H1 (cell line): Measurements from ENCODE around the gene ANKS1A. TPM values are rescaled to one million over a fixed set of nuclear protein-coding genes. Genes with fewer than 3 reads are reported as not detected.

Experiments
- CTCF ChIA-PET: fragments of 300-600 bp; sonication (Branson Sonifier 250); formaldehyde crosslinking; loops from one replicate; lab custom pipeline; 2021; ENCODE audit not compliant: partially characterized antibody; lab: Charles Lee
- POLR2A ChIA-PET: fragments of 300-600 bp; sonication (Branson Sonifier 250); formaldehyde crosslinking; loops from one replicate; lab custom pipeline; 2021; ENCODE audit warnings: inconsistent platforms; ENCODE audit not compliant: partially characterized antibody; lab: Charles Lee
- DNase-seq, 2 experiments: peaks; one replicate each; pipeline versions ENCODE4 v3.0.0 to v3.0.0-alpha.2; 2010 to 2022; ENCODE audit warnings: low spot score in 2 of 2, low read depth in 1 of 2, mixed read lengths in 1 of 2
- FAIRE-seq: peaks from 2 replicates; lab custom pipeline; 2011; peaks lifted over from hg19 to GRCh38; lab: Jason Lieb, UNC
- H2AFZ ChIP-seq: 2 replicates; pipeline ENCODE4 v1.8.1; 2012; ENCODE audit warnings: low read length, inconsistent platforms
- H2AK5ac ChIP-seq: 2 replicates; pipeline ENCODE4 v1.6.1; 2013; ENCODE audit warnings: low read depth, low read length
- H2BK120ac ChIP-seq: replicated peaks from 2 replicates; pipeline ENCODE3; 2013; ENCODE audit warnings: low read depth, low read length, inconsistent platforms
- H2BK12ac ChIP-seq: 2 replicates; pipeline ENCODE4 v1.6.1; 2013; ENCODE audit warnings: low read depth, low read length
- H2BK15ac ChIP-seq: 2 replicates; pipeline ENCODE4 v1.6.1; 2013; ENCODE audit warnings: low read length
- H2BK20ac ChIP-seq: 2 replicates; pipeline ENCODE4 v1.6.1; 2013; ENCODE audit warnings: low read length
- H2BK5ac ChIP-seq: 2 replicates; pipeline ENCODE4 v1.6.1; 2013; ENCODE audit warnings: low read depth, low read length
- H3K14ac ChIP-seq: 2 replicates; pipeline ENCODE4 v1.6.1; 2013; ENCODE audit warnings: inconsistent platforms; ENCODE audit not compliant: insufficient read length
- H3K18ac ChIP-seq: 2 replicates; pipeline ENCODE4 v1.6.1; 2013; ENCODE audit warnings: low read length; ENCODE audit errors: extremely low read depth
- H3K23ac ChIP-seq: 2 replicates; pipeline ENCODE4 v1.6.1; 2013; ENCODE audit warnings: inconsistent platforms; ENCODE audit not compliant: insufficient read length
- H3K23me2 ChIP-seq: 2 replicates; pipeline ENCODE4 v1.6.1; 2013; ENCODE audit warnings: low read depth, low read length
- H3K27ac ChIP-seq: 2 replicates; pipeline ENCODE4 v1.6.1; 2011; ENCODE audit warnings: low read depth, low read length, inconsistent platforms
- H3K27me3 ChIP-seq, 4 experiments: replicated peaks in 1 of 4; 1 replicate in 1 of 4; 2 replicates in 3 of 4; pipeline versions ENCODE4 v1.6.1 to v1.8.1; 2011 to 2013; ENCODE audit warnings: low read length in 3 of 4, mild to moderate bottlenecking in 3 of 4, inconsistent platforms in 2 of 4, mixed read lengths in 2 of 4, moderate library complexity in 1 of 4; ENCODE audit not compliant: control insufficient read depth in 3 of 4, insufficient read depth in 3 of 4; ENCODE audit errors: extremely low read depth in 1 of 4
- H3K36me3 ChIP-seq, 4 experiments: 2 replicates each; pipeline versions ENCODE4 v1.6.1 to v1.8.1; 2011 to 2013; ENCODE audit warnings: mild to moderate bottlenecking in 4 of 4, low read length in 3 of 4, moderate library complexity in 2 of 4, control low read depth in 1 of 4, inconsistent platforms in 1 of 4; ENCODE audit not compliant: insufficient read depth in 4 of 4, control insufficient read depth in 2 of 4
- H3K4ac ChIP-seq: replicated peaks from 2 replicates; pipeline ENCODE3; 2013; ENCODE audit warnings: low read length, low read depth, mixed read lengths, inconsistent platforms; ENCODE audit not compliant: insufficient read length
- H3K4me1 ChIP-seq, 4 experiments: replicated peaks in 1 of 4; 1 replicate in 1 of 4; 2 replicates in 3 of 4; pipeline versions ENCODE4 v1.6.1 to v1.8.1; 2011 to 2013; ENCODE audit warnings: low read length in 3 of 4, inconsistent platforms in 2 of 4, mixed read lengths in 1 of 4; ENCODE audit not compliant: insufficient read depth in 4 of 4, control insufficient read depth in 3 of 4
- H3K4me2 ChIP-seq, 2 experiments: 2 replicates each; pipeline versions ENCODE4 v1.6.1 to v1.8.1; 2011 to 2013; ENCODE audit warnings: low read depth in 2 of 2, low read length in 2 of 2, control low read depth in 1 of 2, inconsistent platforms in 1 of 2, mild to moderate bottlenecking in 1 of 2; ENCODE audit not compliant: insufficient read depth in 1 of 2
- H3K4me3 ChIP-seq, 4 experiments: fragments of 200-600, 300-600 bp in 1 of 4; sonication (generic), shearing (Covaris generic), sonication (Bioruptor Twin) in 1 of 4; 2 replicates each; pipeline versions ENCODE4 v1.5.1 to v1.8.1; 2011 to 2016; ENCODE audit warnings: low read length in 4 of 4, low read depth in 3 of 4, control low read depth in 2 of 4, inconsistent platforms in 2 of 4, mild to moderate bottlenecking in 2 of 4, mixed read lengths in 1 of 4, moderate library complexity in 1 of 4; ENCODE audit not compliant: insufficient read depth in 2 of 4; ENCODE audit errors: extremely low read depth in 1 of 4
- H3K56ac ChIP-seq: replicated peaks from 2 replicates; pipeline ENCODE3; 2013; ENCODE audit warnings: low read depth, mild to moderate bottlenecking, mixed read lengths, low read length, inconsistent platforms; ENCODE audit not compliant: insufficient read length
- H3K79me1 ChIP-seq: 2 replicates; pipeline ENCODE4 v1.6.1; 2013; ENCODE audit warnings: low read depth, low read length, control low read depth
- H3K79me2 ChIP-seq, 2 experiments: 2 replicates each; pipeline versions ENCODE4 v1.6.1 to v1.8.1; 2012 to 2013; ENCODE audit warnings: low read length in 2 of 2, mild to moderate bottlenecking in 2 of 2, inconsistent platforms in 1 of 2; ENCODE audit not compliant: insufficient read depth in 2 of 2, control insufficient read depth in 1 of 2
- H3K9ac ChIP-seq, 4 experiments: replicated peaks in 1 of 4; 1 replicate in 1 of 4; 2 replicates in 3 of 4; pipeline versions ENCODE4 v1.6.1 to v1.8.1; 2011 to 2013; ENCODE audit warnings: low read depth in 3 of 4, low read length in 3 of 4, control low read depth in 2 of 4, mild to moderate bottlenecking in 2 of 4, moderate library complexity in 2 of 4, inconsistent platforms in 1 of 4; ENCODE audit errors: extremely low read depth in 1 of 4
- H3K9me3 ChIP-seq, 2 experiments: 2 replicates each; pipeline versions ENCODE4 v1.6.1 to v1.8.1; 2012 to 2013; ENCODE audit warnings: mild to moderate bottlenecking in 2 of 2, moderate library complexity in 2 of 2, control low read depth in 1 of 2, inconsistent platforms in 1 of 2, low read depth in 1 of 2, low read length in 1 of 2, mixed read lengths in 1 of 2; ENCODE audit not compliant: insufficient read depth in 2 of 2
- H4K20me1 ChIP-seq, 2 experiments: replicated peaks in 1 of 2; 2 replicates each; pipeline versions ENCODE3 to v1.8.1; 2011 to 2013; ENCODE audit warnings: inconsistent platforms in 2 of 2, low read length in 2 of 2, mild to moderate bottlenecking in 1 of 2; ENCODE audit not compliant: insufficient read depth in 2 of 2, control insufficient read depth in 1 of 2
- H4K5ac ChIP-seq: 2 replicates; pipeline ENCODE4 v1.6.1; 2013; ENCODE audit warnings: low read length, low read depth, mixed read lengths, inconsistent platforms; ENCODE audit not compliant: insufficient read length
- H4K8ac ChIP-seq: 2 replicates; pipeline ENCODE4 v1.8.0; 2013; ENCODE audit warnings: mild to moderate bottlenecking, moderate library complexity, low read length, inconsistent platforms; ENCODE audit not compliant: insufficient read depth; ENCODE audit errors: extremely low read depth
- H4K91ac ChIP-seq: replicated peaks from 2 replicates; pipeline ENCODE3; 2013; ENCODE audit warnings: low read length, mixed read lengths, inconsistent platforms; ENCODE audit not compliant: insufficient read length
- SIRT6 ChIP-seq: IDR thresholded peaks from one replicate; pipeline ENCODE4 v1.7.1; 2012; ENCODE audit warnings: low read length, inconsistent platforms
- SUZ12 ChIP-seq: fragments of 200-600 bp; sonication (generic); IDR thresholded peaks from 2 replicates; pipeline ENCODE4 v1.6.1; 2012; ENCODE audit warnings: mild to moderate bottlenecking, inconsistent platforms, low read length, moderate library complexity, mixed read lengths
- WGBS, 2 experiments: shearing (Covaris generic) in 1 of 2; methylation state at CpG; one replicate each; pipeline versions ENCODE4 v1.1.6 to v1.1.7; 2013 to 2015; ENCODE audit warnings: low lambda C conversion rate in 2 of 2, mixed read lengths in 2 of 2, inconsistent platforms in 1 of 2, low coverage in 1 of 2, missing lambda C conversion rate in 1 of 2; ENCODE audit not compliant: insufficient replicate concordance in 2 of 2, insufficient coverage in 1 of 2, insufficient read length in 1 of 2; ENCODE audit errors: extremely low coverage in 1 of 2, missing lambda C conversion rate in 1 of 2; 5-methylcytosine and 5-hydroxymethylcytosine counted together
- polyA plus RNA-seq, 7 experiments: library from polyadenylated mRNA; depleted of rRNA in 3 of 7; stranded (reverse) in 5 of 7; unstranded in 2 of 7; fragments of >200 nt in 5 of 7; fragments of 200-250 nt in 2 of 7; gene quantifications; 1 replicate in 5 of 7; 2 replicates in 1 of 7; 4 replicates in 1 of 7; pipeline versions ENCODE4 v1.2.1 to v1.2.3, GENCODE V29; 2011 to 2013; ENCODE audit warnings: missing spikeins in 2 of 7, mixed read lengths in 2 of 7
- small RNA-seq: library from polyadenylated mRNA; stranded (forward); fragments of <200 nt; extraction: miRNeasy Mini kit (QIAGEN cat#:217004); gene quantifications from one replicate; pipeline ENCODE3, GENCODE V24; 2013; ENCODE audit not compliant: insufficient read depth
- total RNA-seq: library from RNA; stranded (reverse); fragmentation: NEBNext Ultra II Directional; extraction: Animal tissue kit (Norgen Biotek cat#: 25700); gene quantifications from 2 replicates; pipeline ENCODE4 v1.2.1, GENCODE V29; 2021

The ANKS1A gene
- total and polyA plus RNA-seq, 2 of the 8 experiments (the other 6 are each of a cell fraction or from before 2014, with no cell fraction given) = 9.8 to 30.9 TPM

DNA sequence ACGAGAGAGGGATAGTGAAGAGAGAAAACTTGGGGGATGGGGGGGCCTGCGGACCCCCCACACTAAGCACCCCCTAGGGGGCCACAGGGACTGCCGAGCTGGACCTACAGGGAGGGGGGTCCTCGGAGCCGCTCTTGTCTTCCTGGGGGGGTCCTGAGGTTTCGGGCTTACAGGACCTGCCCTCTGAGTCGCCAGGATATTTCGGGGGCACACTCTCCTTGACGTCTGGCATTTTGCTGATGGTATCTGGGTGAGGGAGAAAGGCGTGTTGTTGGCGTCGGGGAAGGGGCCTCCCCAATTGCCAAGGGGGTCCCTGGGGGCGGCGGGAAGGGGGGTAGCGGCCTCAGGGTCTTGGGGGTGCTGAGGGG is 251.6 kb downstream of the ANKS1A start:
- 69% methylated on average over 5 of the region's 15 CpGs; no CpG with 5 or more reads in 1 of the 2 experiments for WGBS, 2 experiments
- H4K91ac ChIP-seq = no peak overlapping the region
- H3K14ac ChIP-seq = no peak overlapping the region
- no peak overlapping the region for H3K9ac ChIP-seq
- FAIRE-seq = no peak
- ChIA-PET CTCF (interaction anchor here (0.6 to 4.8 kb wide), 47 partner anchors 12 to 285 kb away, joined by 3 to 89 read pairs (median 6); partner anchors contain the start of gene SCUBE3), POLR2A (interaction anchor here (1.0 to 1.5 kb wide), 3 partner anchors 25 to 154 kb away, joined by 3 read pairs; no protein-coding TSS in a partner anchor)
- H3K56ac ChIP-seq = no peak overlapping the region
- no peaks in the 10 kb centered on the region for H3K23me2 ChIP-seq
- H3K36me3 ChIP-seq = no peaks in the 10 kb centered on the region
- H2AK5ac ChIP-seq = no peak overlapping the region
- H4K5ac ChIP-seq = no peak overlapping the region
- TF ChIP-seq SIRT6 (no peak), SUZ12 (no peak)
- H4K20me1 ChIP-seq = no peaks in the 10 kb centered on the region
- no peak overlapping the region for H2BK20ac ChIP-seq
- no peak overlapping the region for H2BK12ac ChIP-seq
- H2AFZ ChIP-seq = no peak overlapping the region
- H3K79me2 ChIP-seq = no peaks in the 10 kb centered on the region
- no peaks in the 10 kb centered on the region for H3K79me1 ChIP-seq
- H3K4me1 ChIP-seq = peaks cover 0 to 3% (median under 1%) of the 10 kb centered on the region in 4 experiments; a peak in 1 of 7 replicates
- H3K27me3 ChIP-seq = peaks cover 0 to 12% (median 12%) of the 10 kb centered on the region in 4 experiments; a peak in 5 of 7 replicates
- H3K18ac ChIP-seq = no peak overlapping the region
- no peak for DNase-seq
- no peak overlapping the region for H2BK5ac ChIP-seq
- no peak overlapping the region for H2BK120ac ChIP-seq
- no peaks in the 10 kb centered on the region; a peak in 1 of 4 replicates for H3K9me3 ChIP-seq
- no peak overlapping the region for H3K4ac ChIP-seq
- H3K27ac ChIP-seq = no peak overlapping the region
- H3K23ac ChIP-seq = no peak overlapping the region
- peak overlapping the region in 1 of 2 experiments; percentile 26; a peak in 1 of 4 replicates for H3K4me2 ChIP-seq
- no peak overlapping the region for H3K4me3 ChIP-seq
- H2BK15ac ChIP-seq = no peak overlapping the region
- H4K8ac ChIP-seq = peak overlapping the region; percentile 51; the same call in 1 of the 2 replicates

Small RNA genes within 50 kb of the gene (small RNA-seq; reads per million reads assigned to genes)
- not detected for gene AL138721.1

Other genes with a start within 250 kb of the ANKS1A start
- 81.2 TPM in 2 replicates for gene ILRUN, start 192.5 kb upstream of the ANKS1A start, total RNA-seq
- 35.4 and 39.2 TPM in 2 replicates for gene ILRUN, start 192.5 kb upstream of the ANKS1A start, polyA plus RNA-seq (2011; rRNA removed)
- gene SNRPC, start 131.8 kb upstream of the ANKS1A start, total RNA-seq = 209 and 227 TPM in 2 replicates
- 437 and 635 TPM in 2 replicates for gene SNRPC, start 131.8 kb upstream of the ANKS1A start, polyA plus RNA-seq (2011; rRNA removed)
- gene BLTP3A, start 97.2 kb upstream of the ANKS1A start, total RNA-seq = 17.2 and 18.5 TPM in 2 replicates
- 8.5 and 11.1 TPM in 2 replicates for gene BLTP3A, start 97.2 kb upstream of the ANKS1A start, polyA plus RNA-seq (2011; rRNA removed)
- gene TAF11, start 1.2 kb upstream of the ANKS1A start, total RNA-seq = 45.8 and 48.6 TPM in 2 replicates
- gene TAF11, start 1.2 kb upstream of the ANKS1A start, polyA plus RNA-seq (2011; rRNA removed) = 23.5 and 38.2 TPM in 2 replicates